ENCODE data around the gene FLT1.

The FLT1 gene

GRCh38 chr13:28452755-28453154 lies 42.2 kb downstream of the FLT1 start:
- DNase-seq = no peak

DNA sequence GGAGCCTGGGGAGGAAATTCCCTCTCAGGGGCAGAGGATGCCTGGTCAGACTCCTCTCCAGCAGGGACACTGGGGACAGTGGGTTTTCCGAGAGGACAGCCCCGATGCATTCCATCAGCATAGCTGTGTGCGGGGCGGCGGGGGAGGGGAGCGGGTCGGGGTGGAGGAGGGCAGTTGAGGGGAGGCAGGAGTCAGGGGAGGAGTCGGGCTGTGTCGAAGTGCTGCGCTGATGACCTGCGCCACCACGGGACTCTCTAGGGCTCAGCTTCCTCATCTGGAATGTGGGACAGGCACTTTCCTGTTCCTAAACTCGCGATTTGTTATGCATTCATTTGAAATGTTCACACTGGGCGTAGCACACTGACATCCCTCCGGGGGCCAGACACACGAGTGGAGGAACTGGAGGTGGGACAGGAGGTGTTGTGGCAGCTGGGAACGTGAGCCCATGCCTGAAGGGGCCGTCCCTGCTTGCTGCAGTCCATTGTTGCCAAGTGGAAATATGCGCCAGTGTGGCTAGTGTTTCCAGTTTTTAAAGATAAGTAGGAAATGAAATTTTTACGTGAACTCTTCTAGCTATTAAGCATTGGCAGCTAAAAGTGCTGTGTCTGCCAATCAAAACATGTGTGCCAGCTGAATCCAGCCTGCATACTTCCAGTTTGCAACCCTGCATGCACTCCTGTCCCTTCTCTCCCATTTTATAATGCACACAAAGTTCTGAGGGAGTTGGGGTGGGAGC lies 43.3 kb downstream of the FLT1 start:
- no peak for DNase-seq

- DNase-seq = no peak
Observed at GRCh38 chr13:28449826-28450773, 44.8 kb downstream of the FLT1 start.

GRCh38 chr13:28448651-28449358 lies 46.1 kb downstream of the FLT1 start:
- no peak for DNase-seq

GRCh38 chr13:28447989-28448388 lies 46.9 kb downstream of the FLT1 start:
- no peak for DNase-seq

GRCh38 chr13:28447206-28447605 lies 47.7 kb downstream of the FLT1 start:
- no peak for DNase-seq

- no peak for DNase-seq
Observed at GRCh38 chr13:28442839-28443238, 52.1 kb downstream of the FLT1 start.

DNA sequence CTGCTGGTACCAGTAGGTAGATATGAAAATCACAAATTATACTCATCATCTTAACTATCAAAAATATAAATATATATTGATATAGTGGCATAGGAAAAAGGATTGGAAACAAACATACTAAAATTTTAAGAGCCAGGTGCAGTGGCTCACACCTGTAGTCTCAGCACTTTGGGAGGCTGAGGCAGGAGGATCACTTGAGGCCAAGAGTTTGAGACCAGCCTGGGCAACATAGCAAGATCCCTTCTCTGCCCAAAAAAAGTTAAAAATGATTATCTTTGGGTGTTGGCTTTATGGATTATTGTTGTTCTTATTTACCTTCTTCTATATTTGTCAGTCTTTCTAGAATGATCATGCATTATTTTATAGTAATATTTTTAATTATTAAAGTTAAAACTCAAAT lies 53.4 kb downstream of the FLT1 start:
- DNase-seq = no peak

DNA sequence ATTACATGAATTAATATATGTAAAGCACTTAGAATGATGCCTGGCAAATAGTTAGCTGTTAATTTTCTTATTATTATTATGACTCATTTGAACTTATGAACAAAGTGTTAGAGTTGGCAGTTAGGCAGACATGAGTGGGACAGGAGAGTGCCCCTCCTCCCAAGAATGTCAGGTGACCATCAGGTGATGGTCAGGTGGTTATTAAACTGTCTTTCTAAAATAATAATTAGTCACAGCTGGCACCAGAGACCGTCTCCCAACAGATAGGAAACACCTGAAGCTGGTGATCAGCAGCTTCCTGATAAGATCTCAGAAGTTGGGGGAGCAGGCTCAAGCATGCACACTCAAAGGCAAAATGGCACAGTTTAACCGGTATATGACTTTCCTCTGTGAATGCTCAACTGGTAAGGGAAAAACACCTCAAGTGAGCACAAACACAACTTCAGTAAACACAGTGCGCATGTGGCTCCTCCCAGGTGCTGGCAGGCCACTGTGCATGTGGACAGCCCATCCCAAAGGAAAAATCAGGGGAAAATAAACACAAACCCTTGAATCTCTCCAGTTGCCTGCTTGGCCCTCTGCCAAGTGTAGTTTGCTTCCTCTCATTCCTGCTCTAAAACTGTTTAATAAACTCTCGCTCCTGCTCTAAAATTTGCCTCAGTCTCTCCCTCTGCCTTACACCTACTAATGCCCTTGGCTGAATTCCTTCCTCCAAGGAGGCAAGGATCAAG lies 54.0 kb downstream of the FLT1 start:
- no peak for DNase-seq

DNA sequence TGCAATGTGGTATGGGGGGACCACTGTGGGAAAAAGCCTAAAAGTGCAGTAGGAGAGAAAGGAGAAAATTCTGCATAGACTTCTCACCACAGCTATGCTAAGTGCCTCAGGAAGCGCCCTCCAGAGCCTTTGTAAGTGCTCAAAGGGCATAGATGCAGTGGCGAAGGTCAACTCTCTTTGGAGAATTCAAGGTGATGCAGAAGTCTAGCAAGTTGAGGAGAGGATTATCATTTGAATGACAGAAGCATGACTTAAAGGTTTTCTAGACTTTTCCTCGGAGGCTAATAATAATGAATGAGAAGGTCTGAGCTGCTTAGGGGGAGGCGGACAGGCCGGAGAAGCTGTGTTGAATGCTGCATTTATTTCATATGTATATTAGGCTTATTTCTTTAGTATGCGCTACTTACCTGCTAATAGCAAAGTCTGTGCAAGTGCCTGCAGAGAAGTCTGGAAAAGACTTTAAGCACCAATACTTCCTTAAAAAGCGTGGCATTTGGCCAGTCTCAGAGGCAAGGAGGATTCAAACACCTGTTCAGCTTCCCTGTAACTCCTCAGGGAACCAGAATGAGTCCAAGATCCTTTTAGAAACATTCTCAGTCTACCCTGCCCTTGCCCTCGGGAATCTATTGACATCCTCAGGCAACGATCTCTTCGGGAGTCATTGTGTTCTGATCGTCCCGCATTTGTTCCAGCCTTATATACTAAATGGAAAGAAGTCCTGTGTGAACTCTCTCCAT lies 56.2 kb downstream of the FLT1 start:
- no peak for DNase-seq

DNA sequence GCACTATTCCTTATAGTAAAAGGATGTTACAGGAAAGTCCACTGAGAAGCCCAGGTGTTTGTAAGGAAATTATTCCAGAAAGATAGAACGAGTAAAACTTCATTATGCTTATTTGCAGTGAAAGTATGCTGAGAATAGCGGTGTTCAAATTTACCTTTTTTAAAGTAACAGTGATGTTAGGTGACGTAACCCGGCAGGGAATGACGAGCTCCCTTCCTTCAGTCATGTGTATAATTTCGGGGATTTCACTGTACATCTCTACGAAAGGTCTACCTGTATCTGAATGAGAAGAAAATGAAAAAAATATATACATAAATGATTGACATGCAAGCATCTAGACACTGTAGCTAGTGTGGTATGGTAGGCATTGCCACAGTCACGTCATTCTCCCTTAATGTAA lies 56.9 kb downstream of the FLT1 start:
- DNase-seq = no peak

DNA sequence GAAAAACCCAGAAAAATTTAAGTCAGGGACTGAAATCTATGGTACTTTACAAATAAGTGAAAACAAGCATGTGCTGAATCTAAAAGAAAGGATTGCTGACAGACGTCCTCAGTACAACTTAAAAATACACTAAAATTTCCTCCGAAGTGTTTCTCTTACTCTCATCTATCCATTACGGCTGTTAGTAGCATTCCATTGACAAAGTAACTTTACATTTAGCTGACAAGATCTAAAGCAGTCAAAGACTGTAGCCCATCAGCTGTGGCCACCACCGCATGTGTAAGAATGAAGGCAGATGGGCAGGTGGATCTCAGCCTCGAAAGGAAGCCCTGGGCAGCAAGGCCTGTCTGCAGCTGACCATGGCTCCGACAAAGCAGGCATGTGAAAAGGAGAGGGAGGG lies 59.0 kb downstream of the FLT1 start:
- DNase-seq = no peak

- DNase-seq = no peak
Observed at GRCh38 chr13:28434926-28435325, 60.0 kb downstream of the FLT1 start.

GRCh38 chr13:28432816-28433560 lies 61.9 kb downstream of the FLT1 start:
- DNase-seq = no peak

- DNase-seq = no peak
Observed at GRCh38 chr13:28429685-28430290, 65.1 kb downstream of the FLT1 start.

DNA sequence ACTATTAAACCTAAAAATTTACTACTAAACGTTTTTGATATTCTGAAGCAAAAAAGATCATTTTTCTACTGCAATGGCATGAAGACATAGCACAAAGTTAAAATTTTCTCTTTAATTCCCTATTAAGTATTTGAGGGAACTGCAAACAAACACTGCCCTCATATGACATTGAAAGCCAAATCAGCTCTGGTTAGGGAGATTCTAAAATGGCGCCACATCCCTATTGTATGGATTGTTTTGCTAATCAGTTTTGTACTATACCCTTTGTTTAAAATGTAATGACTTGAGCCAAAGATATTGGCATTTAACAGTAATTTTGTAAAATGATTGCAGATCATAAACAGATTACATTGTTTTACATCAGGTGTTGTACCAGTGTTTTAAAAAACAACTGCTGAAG lies 65.8 kb downstream of the FLT1 start:
- no peak for DNase-seq

GRCh38 chr13:28426381-28426780 lies 68.5 kb downstream of the FLT1 start:
- DNase-seq = no peak

DNA sequence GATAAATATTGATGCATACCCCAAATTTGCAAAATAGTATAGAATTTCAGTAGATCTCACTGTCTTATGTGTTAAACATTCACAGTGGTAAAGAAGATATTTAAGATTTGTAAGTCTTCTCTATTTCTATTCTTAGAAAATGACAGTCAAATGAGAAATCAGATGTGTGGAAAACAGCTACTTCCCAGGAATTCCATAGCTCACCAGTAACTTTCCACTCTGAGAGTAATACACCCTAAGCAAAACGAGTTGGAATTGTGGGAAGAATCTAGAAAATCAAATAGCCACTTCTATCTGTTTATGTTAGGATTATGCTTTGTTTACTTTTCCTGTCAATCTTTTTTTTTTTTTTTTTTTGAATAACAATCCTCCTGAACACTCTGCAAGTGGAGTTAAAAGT lies 69.1 kb downstream of the FLT1 start:
- no peak for DNase-seq

GRCh38 chr13:28424541-28424940 lies 70.4 kb downstream of the FLT1 start:
- no peak for DNase-seq

DNA sequence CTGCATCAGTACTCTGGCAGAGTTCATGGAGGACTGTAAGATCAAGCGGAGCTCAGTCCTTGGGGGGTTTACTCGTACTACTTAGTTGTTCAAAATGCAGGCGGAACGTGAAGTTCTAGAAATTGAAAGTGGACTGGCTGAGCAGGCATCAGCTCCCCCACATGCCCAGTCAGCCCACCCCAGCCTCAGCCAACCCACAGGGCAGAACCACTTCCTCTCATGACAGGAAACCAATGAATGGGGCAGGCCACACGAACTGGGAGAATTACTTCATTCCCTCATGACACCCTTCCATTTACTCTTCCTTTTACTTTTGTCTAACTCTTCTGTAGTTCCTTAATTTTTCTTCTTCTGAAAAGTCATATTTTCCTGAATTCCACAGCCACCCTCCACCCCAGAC lies 71.9 kb downstream of the FLT1 start:
- DNase-seq = peak; percentile 24 to 38

All from activated T-cell treated with anti-CD3 and anti-CD28 coated beads, Interleukin-2, amount 50 U/mL, for 48 hours (primary cell).